Measurements from ENCODE around the gene RNF144B. TPM values are rescaled to one million over a fixed set of nuclear protein-coding genes. Genes with fewer than 3 reads are reported as not detected.
A peak's percentile ranks its signal among the peaks of the same experiment; 100 is the strongest.

RNF144B gene
- polyA plus RNA-seq, 3 donors = 25.6 to 31.0 (median 27.9) TPM

GRCh38 chr6:18392346-18392877 lies 5.3 kb downstream of the RNF144B start:
- Histone ChIP-seq H3K36me3 (replicated peaks in 1 of 2; ENCODE audit: control insufficient read depth in 1 of 2, insufficient read depth in 2 of 2, low read length in 2 of 2) (peaks cover 3 to 39% of the 10 kb centered on the region in 2 donors), H3K9me3 (replicated peaks in 1 of 2; ENCODE audit: control insufficient read depth in 1 of 2, insufficient read depth in 1 of 2, low read length in 2 of 2) (no peaks in the 10 kb centered on the region), H2AFZ (ENCODE audit: insufficient read depth, low read depth, low read length, poor library complexity, severe bottlenecking) (no peak overlapping the region), H3K79me2 (ENCODE audit: insufficient read depth, low read length) (peaks cover 100% of the 10 kb centered on the region), H3K27ac (ENCODE audit: low read depth in 1 of 2, low read length in 2 of 2) (no peak overlapping the region), H4K20me1 (ENCODE audit: insufficient read depth, low read length) (peaks cover 73% of the 10 kb centered on the region), H3K4me3 (replicated peaks in 1 of 3; ENCODE audit: low read depth in 2 of 3, low read length in 3 of 3) (peak overlapping the region in 1 of 3 experiments; percentile 30), H3K27me3 (ENCODE audit: control insufficient read depth in 2 of 2, insufficient read depth in 2 of 2, low read length in 2 of 2) (no peaks in the 10 kb centered on the region), H3K4me2 (replicated peaks; ENCODE audit: extremely low read depth, low read length, poor library complexity, severe bottlenecking) (peak overlapping the region; percentile 28), H3K9ac (ENCODE audit: insufficient read depth, low read length, poor library complexity, severe bottlenecking) (no peak overlapping the region), H3K4me1 (ENCODE audit: control insufficient read depth in 1 of 2, insufficient read depth in 2 of 2, low read length in 2 of 2) (peaks cover 37 to 80% of the 10 kb centered on the region in 2 donors)
- Mint-ChIP-seq H3K36me3 (peaks cover 46 to 55% of the 10 kb centered on the region in 2 donors), H3K4me1 (peaks cover 70% of the 10 kb centered on the region), H3K27me3 (ENCODE audit: low read depth in 3 of 3) (peaks cover 0 to 2% (median 1%) of the 10 kb centered on the region in 3 donors), H3K27ac (peak overlapping the region in 3 of 7 donors; percentile 15 to 18 (median 18)), H3K4me3 (no peak overlapping the region), H3K9me3 (no peaks in the 10 kb centered on the region)
- DNase-seq = peak in 1 of 3 donors; percentile 23
- no CpG with 5 or more reads among the region's 2 CpGs for WGBS (ENCODE audit: insufficient coverage)
- intact Hi-C loops (cut with micrococcal nuclease) = loop anchor here in 1 of 2 donors (10.0 kb wide), 1 partner anchor 112 kb away; no protein-coding TSS in a partner anchor
- peak; percentile 14 for TF ChIP-seq CTCF (IDR thresholded peaks at IDR 0.05)

GRCh38 chr6:18393698-18394097 lies 6.5 kb downstream of the RNF144B start:
- Mint-ChIP-seq H3K9me3 (no peaks in the 10 kb centered on the region), H3K4me3 (peak overlapping the region in 1 of 2 donors; percentile 2), H3K4me1 (peaks cover 77% of the 10 kb centered on the region), H3K27ac (peak overlapping the region in 1 of 7 donors; percentile 37), H3K27me3 (ENCODE audit: low read depth in 3 of 3) (peaks cover 0 to 3% (median 2%) of the 10 kb centered on the region in 3 donors), H3K36me3 (peaks cover 55 to 65% of the 10 kb centered on the region in 2 donors)
- Histone ChIP-seq H3K27ac (ENCODE audit: low read depth in 1 of 2, low read length in 2 of 2) (no peak overlapping the region), H3K27me3 (ENCODE audit: control insufficient read depth in 2 of 2, insufficient read depth in 2 of 2, low read length in 2 of 2) (no peaks in the 10 kb centered on the region), H3K4me2 (replicated peaks; ENCODE audit: extremely low read depth, low read length, poor library complexity, severe bottlenecking) (peak overlapping the region; percentile 5), H4K20me1 (ENCODE audit: insufficient read depth, low read length) (peaks cover 81% of the 10 kb centered on the region), H3K4me3 (replicated peaks in 1 of 3; ENCODE audit: low read depth in 2 of 3, low read length in 3 of 3) (no peak overlapping the region), H3K4me1 (ENCODE audit: control insufficient read depth in 1 of 2, insufficient read depth in 2 of 2, low read length in 2 of 2) (peaks cover 49 to 92% of the 10 kb centered on the region in 2 donors), H3K9me3 (replicated peaks in 1 of 2; ENCODE audit: control insufficient read depth in 1 of 2, insufficient read depth in 1 of 2, low read length in 2 of 2) (no peaks in the 10 kb centered on the region), H3K79me2 (ENCODE audit: insufficient read depth, low read length) (peaks cover 100% of the 10 kb centered on the region), H3K9ac (ENCODE audit: insufficient read depth, low read length, poor library complexity, severe bottlenecking) (no peak overlapping the region), H3K36me3 (replicated peaks in 1 of 2; ENCODE audit: control insufficient read depth in 1 of 2, insufficient read depth in 2 of 2, low read length in 2 of 2) (peaks cover 3 to 51% of the 10 kb centered on the region in 2 donors), H2AFZ (ENCODE audit: insufficient read depth, low read depth, low read length, poor library complexity, severe bottlenecking) (no peak overlapping the region)
- intact Hi-C loops (cut with micrococcal nuclease) = loop anchor here in 1 of 2 donors (10.0 kb wide), 1 partner anchor 111 kb away; no protein-coding TSS in a partner anchor
- DNase-seq = no peak
- TF ChIP-seq CTCF (IDR thresholded peaks at IDR 0.05) = no peak
- WGBS (ENCODE audit: insufficient coverage) = 100% methylated on average over 2 of the region's 2 CpGs
